Panc1 (cell line): ENCODE measurements around the gene PTGFR. TPM values are rescaled to one million over a fixed set of nuclear protein-coding genes. Genes with fewer than 3 reads are reported as not detected.

ENCODE experiments used
- ATAC-seq: fragments of 200-7000 bp; cut with Tn5 transposase; 2 replicates; pipeline ENCODE4 v1.9.1; 2020; ENCODE audit warnings: mild to moderate bottlenecking, moderate library complexity
- BruUV-seq: library from RNA; stranded (reverse); fragments of 400-500 nt; replicated peaks from 2 replicates; lab custom pipeline; 2021; lab: Mats Ljungman, UMichigan
- CTCF ChIA-PET: fragments of 300-600 bp; sonication (Branson Sonifier 250); formaldehyde crosslinking; loops from one replicate; lab custom pipeline; 2022; ENCODE audit warnings: antibody characterized with exemption; lab: Charles Lee
- POLR2A ChIA-PET: fragments of 300-600 bp; sonication (Branson Sonifier 250); formaldehyde crosslinking; loops from one replicate; lab custom pipeline; 2022; ENCODE audit warnings: antibody characterized with exemption; lab: Charles Lee
- DNase-seq: peaks from one replicate; pipeline ENCODE4 v3.0.0-alpha.2; 2010; ENCODE audit warnings: low read depth, low spot score
- H3K27ac ChIP-seq: 2 replicates; pipeline ENCODE4 v1.5.1; 2011; ENCODE audit warnings: mild to moderate bottlenecking, low read length, inconsistent platforms
- H3K27me3 ChIP-seq: fragments of 200-500 bp; sonication (Bioruptor generic); 2 replicates; pipeline ENCODE4 v1.6.0; 2014; ENCODE audit warnings: low read length, inconsistent platforms; ENCODE audit not compliant: control insufficient read depth, insufficient read depth
- H3K36me3 ChIP-seq: fragments of 200-500 bp; sonication (Bioruptor generic); 2 replicates; pipeline ENCODE4 v1.5.1; 2014; ENCODE audit warnings: inconsistent platforms, mild to moderate bottlenecking, low read length, moderate library complexity; ENCODE audit not compliant: control insufficient read depth, insufficient read depth
- H3K4me1 ChIP-seq: 2 replicates; pipeline ENCODE4 v1.5.1; 2011; ENCODE audit warnings: inconsistent platforms, mild to moderate bottlenecking, low read length, moderate library complexity; ENCODE audit not compliant: control insufficient read depth, insufficient read depth
- H3K4me3 ChIP-seq, 2 experiments: 2 replicates each; pipeline ENCODE4 v1.5.1; 2011 to 2012; ENCODE audit warnings: low read depth in 2 of 2, low read length in 2 of 2, mild to moderate bottlenecking in 2 of 2, inconsistent platforms in 1 of 2, moderate library complexity in 1 of 2
- H3K9me3 ChIP-seq: fragments of 200-500 bp; sonication (Bioruptor generic); 2 replicates; pipeline ENCODE4 v1.5.1; 2014; ENCODE audit warnings: low read depth, mild to moderate bottlenecking, inconsistent platforms, low read length, moderate library complexity; ENCODE audit not compliant: control insufficient read depth, insufficient read depth
- POLR2AphosphoS5 ChIP-seq: IDR thresholded peaks from 2 replicates; pipeline ENCODE4 v1.6.1; 2012; ENCODE audit warnings: mild to moderate bottlenecking, low read depth, low read length, moderate library complexity
- SIN3A ChIP-seq: IDR thresholded peaks from 2 replicates; pipeline ENCODE4 v1.6.1; 2012; ENCODE audit warnings: low read depth, mild to moderate bottlenecking, low read length, moderate library complexity, borderline replicate concordance; ENCODE audit not compliant: insufficient read depth
- TCF7L2 ChIP-seq: IDR thresholded peaks from 2 replicates; pipeline ENCODE4 v1.6.1; 2011; ENCODE audit warnings: mild to moderate bottlenecking, low read depth, low read length, inconsistent platforms
- in situ Hi-C: cut with HindIII; loops from 2 replicates; pipeline ENCODE4 v1.10.0; 2016; ENCODE audit warnings: low sequenced_read_pairs, low pct_unique_long_range_greater_than_20kb
- intact Hi-C: fragments of 100-400 bp; cut with micrococcal nuclease; formaldehyde crosslinking; loops from one replicate; pipeline ENCODE4 v1.10.0; 2022; ENCODE audit not compliant: unreplicated experiment
- total RNA-seq: library from RNA; stranded (reverse); gene quantifications from one replicate; pipeline ENCODE4 v1.2.1, GENCODE V29; 2021; ENCODE audit not compliant: unreplicated experiment
- TF ChIP-seq, protein P1 (sequence below), 2 experiments: IDR thresholded peaks; 2 replicates each; pipeline ENCODE4 v1.6.1; 2011 to 2012; ENCODE audit warnings: low read depth in 2 of 2, control low read depth in 1 of 2, low read length in 1 of 2, mild to moderate bottlenecking in 1 of 2, moderate library complexity in 1 of 2; ENCODE audit not compliant: insufficient read depth in 1 of 2
- TF ChIP-seq, protein P2 (sequence below): fragments of 450-650 bp; IDR thresholded peaks from 2 replicates; pipeline ENCODE4 v1.5.1; 2017; ENCODE audit warnings: mild to moderate bottlenecking

Gene PTGFR
- total RNA-seq, 1 experiment from 2014 or later: not detected

DNA sequence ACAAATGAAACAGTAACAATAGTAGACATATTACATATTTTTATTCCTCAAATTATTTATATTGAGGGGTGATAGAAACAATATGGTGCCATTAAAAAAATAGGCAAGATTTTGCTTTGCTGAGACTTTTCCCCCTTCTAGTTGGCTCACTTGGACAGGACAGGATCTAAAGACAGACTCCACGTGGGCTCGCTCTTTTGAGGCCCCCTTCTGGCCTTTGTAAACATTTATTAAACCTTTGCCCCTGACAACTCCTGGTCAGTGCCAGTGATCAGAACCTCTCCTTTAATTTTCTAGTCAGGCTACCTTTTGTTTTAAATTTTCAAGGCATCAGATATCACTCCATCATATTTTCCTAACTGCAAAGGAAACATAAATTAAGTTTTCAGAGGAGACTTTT is 79.8 kb downstream of the PTGFR start:
- no TSS peak for BruUV-seq

DNA sequence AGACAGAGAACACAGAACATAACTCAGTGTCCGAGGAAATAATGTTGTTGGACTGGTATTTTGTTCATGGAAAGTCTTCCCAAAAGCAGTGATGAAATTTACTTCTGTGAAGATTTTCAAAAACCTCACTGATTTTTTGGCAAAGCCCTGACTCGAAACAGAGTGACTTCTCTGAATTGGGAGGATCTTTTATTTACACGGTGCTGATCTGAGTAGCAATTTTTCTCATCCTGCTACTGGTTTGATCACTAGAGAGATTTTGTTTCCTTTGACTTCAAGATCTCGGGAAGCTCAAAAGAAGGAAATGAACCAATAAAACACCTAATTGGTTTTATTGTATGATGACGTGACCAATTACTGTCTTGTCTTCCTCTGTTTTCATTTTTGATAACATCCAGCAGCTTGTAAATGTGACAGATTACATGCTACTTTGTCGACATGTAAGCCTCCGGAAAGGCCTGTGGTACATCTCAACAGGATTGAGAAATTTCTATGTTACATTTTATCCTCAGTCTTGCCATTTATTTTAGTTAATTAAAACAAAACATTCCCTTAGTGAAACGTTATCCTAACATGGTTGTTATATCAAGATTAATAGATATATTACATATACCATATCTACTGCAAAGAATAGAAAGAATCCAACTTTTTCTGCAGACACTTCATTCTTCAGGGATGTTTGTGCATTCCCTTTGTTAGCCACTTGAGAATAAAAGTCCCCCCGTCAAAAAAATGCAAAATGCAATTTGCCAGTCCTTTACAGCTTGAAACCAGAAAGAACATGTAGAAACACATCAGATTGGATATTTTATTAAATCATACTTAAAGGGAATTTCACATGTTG is 86.7 kb downstream of the PTGFR start:
- DNase-seq: no peak
- H3K27ac ChIP-seq: no peak overlapping the region
- no peaks in the 10 kb centered on the region for H3K9me3 ChIP-seq
- no peaks in the 10 kb centered on the region for H3K36me3 ChIP-seq
- intact Hi-C loops (no loop called here), in situ Hi-C loops (no loop called here)
- no TSS peak for BruUV-seq
- no peak overlapping the region for H3K4me3 ChIP-seq
- ChIA-PET POLR2A (no interaction called here), CTCF (no interaction called here)
- ATAC-seq: no peak
- no peaks in the 10 kb centered on the region for H3K4me1 ChIP-seq
- no peak for TF ChIP-seq SIN3A
- TF ChIP-seq, protein P1, sequence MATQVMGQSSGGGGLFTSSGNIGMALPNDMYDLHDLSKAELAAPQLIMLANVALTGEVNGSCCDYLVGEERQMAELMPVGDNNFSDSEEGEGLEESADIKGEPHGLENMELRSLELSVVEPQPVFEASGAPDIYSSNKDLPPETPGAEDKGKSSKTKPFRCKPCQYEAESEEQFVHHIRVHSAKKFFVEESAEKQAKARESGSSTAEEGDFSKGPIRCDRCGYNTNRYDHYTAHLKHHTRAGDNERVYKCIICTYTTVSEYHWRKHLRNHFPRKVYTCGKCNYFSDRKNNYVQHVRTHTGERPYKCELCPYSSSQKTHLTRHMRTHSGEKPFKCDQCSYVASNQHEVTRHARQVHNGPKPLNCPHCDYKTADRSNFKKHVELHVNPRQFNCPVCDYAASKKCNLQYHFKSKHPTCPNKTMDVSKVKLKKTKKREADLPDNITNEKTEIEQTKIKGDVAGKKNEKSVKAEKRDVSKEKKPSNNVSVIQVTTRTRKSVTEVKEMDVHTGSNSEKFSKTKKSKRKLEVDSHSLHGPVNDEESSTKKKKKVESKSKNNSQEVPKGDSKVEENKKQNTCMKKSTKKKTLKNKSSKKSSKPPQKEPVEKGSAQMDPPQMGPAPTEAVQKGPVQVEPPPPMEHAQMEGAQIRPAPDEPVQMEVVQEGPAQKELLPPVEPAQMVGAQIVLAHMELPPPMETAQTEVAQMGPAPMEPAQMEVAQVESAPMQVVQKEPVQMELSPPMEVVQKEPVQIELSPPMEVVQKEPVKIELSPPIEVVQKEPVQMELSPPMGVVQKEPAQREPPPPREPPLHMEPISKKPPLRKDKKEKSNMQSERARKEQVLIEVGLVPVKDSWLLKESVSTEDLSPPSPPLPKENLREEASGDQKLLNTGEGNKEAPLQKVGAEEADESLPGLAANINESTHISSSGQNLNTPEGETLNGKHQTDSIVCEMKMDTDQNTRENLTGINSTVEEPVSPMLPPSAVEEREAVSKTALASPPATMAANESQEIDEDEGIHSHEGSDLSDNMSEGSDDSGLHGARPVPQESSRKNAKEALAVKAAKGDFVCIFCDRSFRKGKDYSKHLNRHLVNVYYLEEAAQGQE (IDR thresholded peaks at IDR 0.05; ENCODE audit: insufficient read depth in 1 of 2, low read depth in 2 of 2, low read length in 1 of 2): no peak
- TF ChIP-seq, protein P2, sequence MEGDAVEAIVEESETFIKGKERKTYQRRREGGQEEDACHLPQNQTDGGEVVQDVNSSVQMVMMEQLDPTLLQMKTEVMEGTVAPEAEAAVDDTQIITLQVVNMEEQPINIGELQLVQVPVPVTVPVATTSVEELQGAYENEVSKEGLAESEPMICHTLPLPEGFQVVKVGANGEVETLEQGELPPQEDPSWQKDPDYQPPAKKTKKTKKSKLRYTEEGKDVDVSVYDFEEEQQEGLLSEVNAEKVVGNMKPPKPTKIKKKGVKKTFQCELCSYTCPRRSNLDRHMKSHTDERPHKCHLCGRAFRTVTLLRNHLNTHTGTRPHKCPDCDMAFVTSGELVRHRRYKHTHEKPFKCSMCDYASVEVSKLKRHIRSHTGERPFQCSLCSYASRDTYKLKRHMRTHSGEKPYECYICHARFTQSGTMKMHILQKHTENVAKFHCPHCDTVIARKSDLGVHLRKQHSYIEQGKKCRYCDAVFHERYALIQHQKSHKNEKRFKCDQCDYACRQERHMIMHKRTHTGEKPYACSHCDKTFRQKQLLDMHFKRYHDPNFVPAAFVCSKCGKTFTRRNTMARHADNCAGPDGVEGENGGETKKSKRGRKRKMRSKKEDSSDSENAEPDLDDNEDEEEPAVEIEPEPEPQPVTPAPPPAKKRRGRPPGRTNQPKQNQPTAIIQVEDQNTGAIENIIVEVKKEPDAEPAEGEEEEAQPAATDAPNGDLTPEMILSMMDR: no peak
- no peak for TF ChIP-seq TCF7L2
- no peak for TF ChIP-seq POLR2AphosphoS5
- no peaks in the 10 kb centered on the region for H3K27me3 ChIP-seq

More for the DNA sequence above, 79.8 kb downstream of the PTGFR start:
- DNase-seq: no peak
- POLR2A ChIA-PET: no interaction called here
- Histone ChIP-seq H3K36me3 (no peaks in the 10 kb centered on the region), H3K27me3 (no peaks in the 10 kb centered on the region), H3K4me1 (no peaks in the 10 kb centered on the region), H3K4me3 (no peak overlapping the region), H3K27ac (no peak overlapping the region), H3K9me3 (no peaks in the 10 kb centered on the region)
- intact Hi-C loops (no loop called here), in situ Hi-C loops (no loop called here)
- CTCF ChIA-PET: no interaction called here
- no peak for ATAC-seq
- TF ChIP-seq POLR2AphosphoS5 (no peak), SIN3A (no peak), TCF7L2 (no peak)
- TF ChIP-seq, protein P2: no peak
- TF ChIP-seq, protein P1 (IDR thresholded peaks at IDR 0.05; ENCODE audit: insufficient read depth in 1 of 2, low read depth in 2 of 2, low read length in 1 of 2): no peak
